Loucy (cell line): ENCODE results near the gene RASSF7.

ENCODE experiments used
- H2AFZ ChIP-seq: fragments of 200-600 bp; sonication (generic); 2 replicates; pipeline ENCODE4 v1.6.0; 2016; ENCODE audit warnings: antibody characterized with exemption, mild to moderate bottlenecking, low read length, moderate library complexity
- H3F3A ChIP-seq: fragments of 200-600 bp; 2 replicates; pipeline ENCODE4 v1.6.0; 2016; ENCODE audit warnings: antibody characterized with exemption, low read depth, mild to moderate bottlenecking
- H3K27me3 ChIP-seq: fragments of 200-600 bp; sonication (generic); 2 replicates; pipeline ENCODE4 v1.6.1; 2014; ENCODE audit warnings: low read length, mild to moderate bottlenecking; ENCODE audit not compliant: insufficient read depth, poor library complexity, severe bottlenecking
- H3K36me3 ChIP-seq: fragments of 200-600 bp; sonication (generic); 2 replicates; pipeline ENCODE4 v1.6.1; 2016; ENCODE audit warnings: low read length; ENCODE audit not compliant: insufficient read depth
- H3K4me1 ChIP-seq: fragments of 200-600 bp; sonication (generic); 2 replicates; pipeline ENCODE4 v1.5.1; 2014; ENCODE audit warnings: low read length, mild to moderate bottlenecking; ENCODE audit not compliant: insufficient read depth, poor library complexity, severe bottlenecking
- H3K4me2 ChIP-seq: fragments of 200-600 bp; sonication (generic); 2 replicates; pipeline ENCODE4 v1.6.0; 2014; ENCODE audit warnings: antibody characterized with exemption, low read length, low read depth, mild to moderate bottlenecking; ENCODE audit not compliant: poor library complexity, severe bottlenecking
- H3K4me3 ChIP-seq: fragments of 200-600 bp; sonication (generic); 2 replicates; pipeline ENCODE4 v1.5.1; 2014; ENCODE audit warnings: low read length, mild to moderate bottlenecking, mixed read lengths; ENCODE audit not compliant: poor library complexity, severe bottlenecking
- H3K79me2 ChIP-seq: fragments of 200-600 bp; sonication (generic); 2 replicates; pipeline ENCODE4 v1.6.1; 2014; ENCODE audit warnings: low read length; ENCODE audit not compliant: insufficient read depth
- H3K9ac ChIP-seq: fragments of 200-600 bp; sonication (generic); 2 replicates; pipeline ENCODE4 v1.6.0; 2014; ENCODE audit warnings: mild to moderate bottlenecking, low read depth, low read length, moderate library complexity; ENCODE audit not compliant: poor library complexity, severe bottlenecking
- H3K9me2 ChIP-seq: fragments of 200-600 bp; sonication (generic); replicated peaks from 2 replicates; pipeline ENCODE4 v1.6.1; 2016; ENCODE audit warnings: low read depth, low read length, mixed read lengths
- H3K9me3 ChIP-seq: fragments of 200-600 bp; sonication (generic); 2 replicates; pipeline ENCODE4 v1.6.1; 2014; ENCODE audit warnings: mild to moderate bottlenecking, antibody characterized with exemption, low read length, low read depth; ENCODE audit not compliant: insufficient read depth
- H4K20me1 ChIP-seq: fragments of 200-600 bp; sonication (generic); 2 replicates; pipeline ENCODE4 v1.6.0; 2014; ENCODE audit warnings: antibody characterized with exemption, low read length, mild to moderate bottlenecking; ENCODE audit not compliant: insufficient read depth, poor library complexity, severe bottlenecking
- CTCF ChIP-seq: fragments of 200-600 bp; sonication (generic); conservative IDR thresholded peaks from 2 replicates; pipeline ENCODE4 v1.5.1; 2014; ENCODE audit warnings: mild to moderate bottlenecking, antibody characterized with exemption, low read length
- EZH2phosphoT487 ChIP-seq: fragments of 200-600 bp; IDR thresholded peaks from 2 replicates; pipeline ENCODE4 v1.6.1; 2018; ENCODE audit warnings: antibody characterized with exemption, mild to moderate bottlenecking, moderate library complexity, borderline replicate concordance

RASSF7 gene

GRCh38 chr11:518463-519202 lies 42.1 kb upstream of the RASSF7 start:
- Histone ChIP-seq H3F3A (no peaks in the 10 kb centered on the region), H3K4me3 (no peak overlapping the region), H3K4me1 (no peaks in the 10 kb centered on the region), H3K27me3 (no peaks in the 10 kb centered on the region), H2AFZ (no peak overlapping the region), H3K9me2 (no peaks in the 10 kb centered on the region), H3K9me3 (no peaks in the 10 kb centered on the region; the same call in 1 of the 2 replicates), H3K9ac (no peak overlapping the region), H3K36me3 (no peaks in the 10 kb centered on the region), H3K79me2 (no peaks in the 10 kb centered on the region), H4K20me1 (no peaks in the 10 kb centered on the region), H3K4me2 (no peak overlapping the region)
- TF ChIP-seq EZH2phosphoT487 (no peak), CTCF (0 out of 2 replicates have a peak, but pooled peaks have one; percentile 19)

GRCh38 chr11:520428-521176 lies 40.2 kb upstream of the RASSF7 start:
- H3K9me3 ChIP-seq: no peaks in the 10 kb centered on the region; the same call in 1 of the 2 replicates
- no peak overlapping the region for H3K4me3 ChIP-seq
- no peaks in the 10 kb centered on the region for H3K79me2 ChIP-seq
- no peak overlapping the region for H2AFZ ChIP-seq
- H3K4me1 ChIP-seq: no peaks in the 10 kb centered on the region
- H4K20me1 ChIP-seq: no peaks in the 10 kb centered on the region
- H3K9ac ChIP-seq: no peak overlapping the region
- no peak overlapping the region for H3K4me2 ChIP-seq
- TF ChIP-seq EZH2phosphoT487 (no peak), CTCF (0 out of 2 replicates have a peak, but pooled peaks have one; percentile 32)
- no peaks in the 10 kb centered on the region for H3K36me3 ChIP-seq
- H3K9me2 ChIP-seq: no peaks in the 10 kb centered on the region
- H3F3A ChIP-seq: no peaks in the 10 kb centered on the region
- H3K27me3 ChIP-seq: no peaks in the 10 kb centered on the region

GRCh38 chr11:521177-521688 lies 39.5 kb upstream of the RASSF7 start:
- no peak for TF ChIP-seq EZH2phosphoT487
- TF ChIP-seq CTCF: no peak
- no peaks in the 10 kb centered on the region for H3K36me3 ChIP-seq
- H3K9me3 ChIP-seq: no peaks in the 10 kb centered on the region; the same call in 1 of the 2 replicates
- H3K4me3 ChIP-seq: no peak overlapping the region
- no peaks in the 10 kb centered on the region for H3K79me2 ChIP-seq
- no peaks in the 10 kb centered on the region for H3K27me3 ChIP-seq
- no peaks in the 10 kb centered on the region for H3F3A ChIP-seq
- H2AFZ ChIP-seq: no peak overlapping the region
- no peak overlapping the region for H3K4me2 ChIP-seq
- H3K4me1 ChIP-seq: no peaks in the 10 kb centered on the region
- no peaks in the 10 kb centered on the region for H4K20me1 ChIP-seq
- H3K9ac ChIP-seq: no peak overlapping the region
- no peaks in the 10 kb centered on the region for H3K9me2 ChIP-seq
